ENCODE measurements around the gene STAG1.
"Not testable (repeated sequence)": the region's sequence is repeated elsewhere in the genome, so short reads cannot be mapped to it uniquely, and the experiment has no call there.

The STAG1 gene

DNA sequence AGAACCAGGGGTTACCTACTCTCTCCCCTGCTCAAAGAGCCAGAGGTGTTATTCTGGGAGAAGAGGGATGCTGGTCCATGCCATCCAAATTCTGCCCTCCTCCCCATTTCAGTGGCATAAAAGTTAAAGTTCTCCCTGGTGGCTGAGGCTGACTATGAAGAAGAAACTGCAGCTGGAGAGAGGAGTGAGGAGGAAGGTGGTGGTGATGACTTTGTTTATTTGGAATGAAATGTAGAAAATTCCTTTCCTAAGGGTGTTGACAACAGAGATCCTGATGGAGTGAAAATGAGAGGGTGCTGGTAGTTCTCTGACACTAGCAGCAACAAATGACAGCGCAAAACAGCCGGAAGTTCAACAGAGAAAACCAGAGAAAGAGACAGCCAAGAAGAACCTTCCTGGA, 401.6 kb downstream of the STAG1 start:
- TF ChIP-seq CTCF (IDR thresholded peaks at IDR 0.05; ENCODE audit: low read depth, low read length) = no peak

DNA sequence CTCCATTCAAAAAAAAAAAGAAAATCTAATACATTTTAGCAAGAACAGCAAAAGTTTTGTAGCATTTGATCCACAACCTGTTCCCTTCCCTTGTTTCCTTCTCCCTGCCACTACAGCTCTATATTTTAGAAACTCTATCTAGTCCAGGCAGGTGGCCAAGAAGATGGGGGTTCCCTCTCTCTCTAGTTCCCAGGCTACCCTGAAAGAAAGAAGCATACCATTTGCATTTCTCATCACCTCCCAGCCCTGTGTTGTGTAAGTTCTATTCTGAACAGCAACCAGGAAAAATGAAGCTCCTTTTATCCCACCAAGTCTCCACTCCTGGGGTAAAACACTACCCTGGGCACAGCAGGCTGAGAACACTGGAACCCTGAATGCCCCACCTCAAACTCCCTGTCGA, 402.0 kb downstream of the STAG1 start:
- no peak for TF ChIP-seq CTCF (IDR thresholded peaks at IDR 0.05; ENCODE audit: low read depth, low read length)

More for the DNA sequence above, 401.6 kb downstream of the STAG1 start:
- H3K4me3 ChIP-seq (ENCODE audit: low read depth, low read length) = peak overlapping the region; percentile 46

DNA sequence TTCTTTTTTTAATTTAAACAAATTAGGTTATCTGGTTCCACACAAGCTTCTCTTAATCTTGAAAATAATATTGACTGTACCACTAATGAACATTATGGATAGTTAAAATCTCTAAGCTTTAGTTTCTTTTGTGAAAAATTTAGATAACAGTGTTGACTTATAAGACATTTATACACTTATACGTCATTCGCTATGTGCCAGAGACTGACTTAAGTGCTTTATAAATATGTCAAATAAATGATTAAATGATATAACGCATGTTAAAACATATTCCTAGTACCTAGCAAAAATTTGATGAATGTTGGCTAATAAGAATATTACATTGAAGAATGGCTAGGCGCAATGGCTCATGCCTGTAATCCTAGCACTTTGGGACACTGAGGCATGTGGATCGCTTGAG, 405.7 kb downstream of the STAG1 start:
- TF ChIP-seq CTCF (IDR thresholded peaks at IDR 0.05; ENCODE audit: low read depth, low read length) = no peak
- H3K4me3 ChIP-seq (ENCODE audit: low read depth, low read length) = no peak overlapping the region

More for the DNA sequence above, 402.0 kb downstream of the STAG1 start:
- peak overlapping the region; percentile 46 for H3K4me3 ChIP-seq (ENCODE audit: low read depth, low read length)

DNA sequence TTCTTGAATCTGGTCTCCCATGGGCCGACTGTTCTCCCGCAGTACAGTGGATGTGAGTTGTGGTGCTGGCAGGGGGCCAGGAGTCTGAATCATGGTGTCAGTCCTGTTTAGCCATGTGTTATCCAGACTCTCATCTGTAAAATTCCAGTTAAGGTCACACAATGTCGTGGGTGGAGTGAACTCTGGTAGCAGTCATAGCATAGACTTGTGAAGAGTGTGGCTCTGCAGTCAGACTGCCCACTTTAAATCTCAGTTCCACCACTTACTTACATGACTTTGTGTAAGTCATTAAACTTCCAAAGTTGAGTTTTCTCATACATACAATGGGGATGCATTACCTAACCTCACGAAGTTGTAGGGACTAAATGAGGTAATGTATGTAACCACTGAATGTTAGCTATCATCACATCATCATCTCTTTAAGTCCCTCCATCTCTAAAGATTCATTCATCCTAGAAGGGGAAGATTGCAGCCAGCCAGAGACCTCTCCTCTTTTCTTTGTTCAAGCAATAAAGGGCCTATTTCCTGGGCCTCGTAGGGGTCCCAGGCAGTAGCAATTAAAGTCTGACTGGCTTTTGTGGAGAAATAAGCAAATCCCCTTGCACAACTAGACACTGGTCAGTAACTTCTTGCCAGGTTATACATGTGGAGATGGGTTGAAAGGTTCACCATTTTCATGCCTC, 408.2 kb downstream of the STAG1 start:
- H3K4me3 ChIP-seq (ENCODE audit: low read depth, low read length) = no peak overlapping the region
- TF ChIP-seq CTCF (IDR thresholded peaks at IDR 0.05; ENCODE audit: low read depth, low read length) = no peak

DNA sequence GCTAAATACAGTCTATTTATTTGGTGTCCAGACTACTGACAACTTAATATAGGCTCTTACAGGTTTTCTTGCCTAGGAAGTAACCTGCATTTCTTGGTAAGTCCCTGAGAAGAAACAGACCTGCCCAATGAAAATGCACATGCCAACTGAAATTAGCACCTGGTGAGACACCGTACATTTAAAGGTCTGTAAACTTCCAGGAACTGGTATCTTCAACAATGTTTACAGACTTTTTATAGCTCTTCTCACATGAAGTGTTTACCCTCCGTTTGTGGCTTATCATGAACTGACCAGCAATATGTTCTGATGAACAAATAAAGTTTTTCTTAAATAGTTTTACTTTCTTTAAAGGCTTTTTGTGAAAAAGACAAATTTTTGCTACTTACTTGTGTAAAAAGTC, 408.7 kb downstream of the STAG1 start:
- no peak for TF ChIP-seq CTCF (IDR thresholded peaks at IDR 0.05; ENCODE audit: low read depth, low read length)
- H3K4me3 ChIP-seq (ENCODE audit: low read depth, low read length) = no peak overlapping the region

DNA sequence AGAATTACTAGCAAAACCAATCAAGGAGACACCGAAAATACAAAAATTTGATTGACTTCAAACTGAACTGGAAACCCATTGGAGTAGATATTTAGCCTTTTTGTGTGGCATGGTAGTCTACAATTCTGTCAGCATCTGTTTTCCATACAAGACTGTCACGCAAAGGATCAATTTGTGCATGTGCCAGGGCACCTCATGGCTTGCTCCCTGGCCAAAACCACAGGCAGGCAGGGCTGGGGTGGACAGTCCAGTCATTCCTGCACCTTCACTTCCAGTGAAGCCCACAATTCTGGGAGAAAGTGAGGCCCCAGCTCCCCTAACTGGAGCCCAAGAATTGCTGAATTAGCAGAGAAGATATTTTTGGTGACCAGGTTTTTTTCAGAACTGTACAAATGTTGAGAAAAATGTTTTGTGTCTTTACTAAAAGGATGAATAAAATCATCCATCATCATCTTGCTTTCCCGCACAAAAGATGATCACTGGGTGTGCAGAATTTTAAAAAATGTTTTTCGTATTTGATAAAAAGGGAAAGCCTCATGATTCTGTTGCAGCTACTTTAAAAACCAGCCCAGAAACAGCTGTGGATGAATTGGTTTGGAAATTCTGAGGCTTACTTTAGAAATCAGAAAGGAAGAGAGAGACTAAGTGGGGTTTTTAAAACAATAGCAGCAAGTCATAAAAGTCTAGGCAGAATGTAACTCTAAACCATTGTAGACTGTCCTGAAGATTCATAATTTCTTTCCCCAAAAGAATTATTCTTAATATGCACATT, 415.7 kb downstream of the STAG1 start:
- TF ChIP-seq CTCF (IDR thresholded peaks at IDR 0.05; ENCODE audit: low read depth, low read length) = no peak

GRCh38 chr3:136334726-136335125, 417.5 kb downstream of the STAG1 start:
- H3K4me3 ChIP-seq (ENCODE audit: low read depth, low read length) = not testable (repeated sequence)

More for the DNA sequence above, 415.7 kb downstream of the STAG1 start:
- H3K4me3 ChIP-seq (ENCODE audit: low read depth, low read length) = no peak overlapping the region
